NCI-H510A treated with DMSO at 0.1 percent for 48 hours (cell line): Measurements from ENCODE around the gene C14orf119.
"Not testable (repeated sequence)": the region's sequence is repeated elsewhere in the genome, so short reads cannot be mapped to it uniquely, and the experiment has no call there.

Source experiments
- DNase-seq: peaks from one replicate; lab custom pipeline; 2025; lab: John Stamatoyannopoulos, UW

Gene C14orf119

DNA sequence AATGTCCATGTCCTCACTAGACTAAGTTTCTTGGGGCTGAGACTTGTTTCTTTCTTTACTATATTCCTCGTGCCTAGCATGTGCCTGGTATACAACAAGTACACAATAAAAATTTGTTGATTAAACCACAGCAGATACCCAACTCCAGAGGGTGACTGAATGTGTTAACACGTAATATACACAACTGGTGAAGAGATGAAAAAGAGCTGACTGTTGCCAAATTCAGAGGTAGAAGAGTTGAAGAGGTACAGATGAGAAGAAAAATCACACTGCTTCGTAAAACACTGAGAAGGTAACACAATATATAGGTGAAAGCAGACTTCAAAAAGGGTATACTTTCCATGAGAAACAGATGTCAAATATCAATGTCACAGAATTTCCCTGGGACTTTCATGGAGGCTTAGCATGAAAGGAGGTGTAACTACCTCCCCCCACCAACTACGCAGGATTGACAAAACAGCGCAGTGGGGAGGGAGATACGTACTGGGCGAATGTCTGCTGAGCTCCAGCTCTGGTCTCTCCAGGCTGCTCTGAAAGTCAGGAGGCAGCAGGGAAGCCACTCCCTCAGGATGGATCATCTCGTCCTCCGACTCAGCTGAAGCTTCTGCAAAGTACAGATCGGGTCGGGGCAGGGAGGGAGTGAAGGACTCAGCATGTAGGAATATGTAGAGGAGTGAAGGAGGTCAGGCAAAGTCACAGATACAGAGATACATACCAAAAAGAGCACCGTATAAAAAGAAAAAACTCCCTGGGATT, 5.6 kb upstream of the C14orf119 start:
- DNase-seq: no peak

DNA sequence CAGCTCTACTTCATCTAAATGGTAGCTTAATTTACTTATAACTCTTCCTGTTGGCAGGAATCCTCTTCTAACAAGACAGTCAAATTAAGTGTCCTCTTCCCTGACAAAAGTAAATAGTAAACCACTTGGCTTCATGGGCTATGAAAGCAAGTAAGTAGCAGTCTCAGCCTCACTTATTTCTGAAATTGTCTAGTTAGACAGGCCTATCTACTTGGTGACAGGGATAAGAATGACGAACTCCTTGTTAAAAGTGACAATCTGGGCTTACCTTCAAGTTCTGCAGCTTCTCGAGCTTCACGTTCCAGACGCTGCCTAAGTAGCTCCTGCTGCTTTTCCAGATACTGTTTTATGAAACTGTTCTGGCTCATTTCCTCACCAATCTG, 5.1 kb upstream of the C14orf119 start:
- no peak for DNase-seq

DNA sequence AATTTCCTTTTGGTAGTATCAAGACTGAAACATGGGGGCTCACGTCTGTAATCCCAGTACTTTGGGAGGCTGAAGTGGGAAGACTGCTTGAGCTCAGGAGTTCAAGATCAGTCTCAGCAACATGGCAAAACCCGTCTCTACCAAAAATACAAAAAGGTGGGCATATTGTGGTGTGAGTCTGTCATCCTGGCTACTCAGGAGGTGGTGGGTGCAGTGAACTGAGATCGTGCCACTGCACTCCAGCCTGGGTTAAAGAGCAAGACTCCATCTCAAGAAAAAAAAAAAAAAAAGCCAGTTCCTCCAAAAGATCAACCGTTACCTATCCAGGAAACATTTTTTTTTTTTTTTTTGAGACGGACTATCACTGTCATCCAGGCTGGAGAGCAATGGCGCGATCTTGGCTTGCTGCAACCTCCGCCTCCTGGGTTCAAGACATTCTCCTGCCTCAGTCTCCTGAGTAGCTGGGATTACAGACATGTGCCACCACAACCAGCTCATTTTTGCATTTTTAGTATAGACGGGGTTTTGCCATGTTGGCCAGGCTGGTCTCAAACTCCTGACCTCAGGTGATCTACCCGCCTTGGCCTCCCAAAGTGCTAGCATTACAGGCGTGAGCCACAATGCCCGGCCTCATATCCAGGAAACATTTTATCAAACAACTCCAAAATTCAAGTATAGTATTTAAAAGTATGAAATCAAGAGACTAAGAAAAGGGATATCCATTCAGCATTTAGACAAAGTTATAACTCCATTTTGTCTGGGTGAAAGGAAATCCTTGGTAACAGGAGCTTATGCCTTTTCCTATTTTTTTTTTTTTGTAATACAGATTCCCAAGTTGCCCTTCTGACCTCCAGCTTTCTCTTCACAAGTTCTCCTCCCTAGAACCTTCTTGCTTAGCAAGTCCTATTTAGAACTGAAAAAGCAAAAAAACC, 3.7 kb upstream of the C14orf119 start:
- DNase-seq: no peak

DNA sequence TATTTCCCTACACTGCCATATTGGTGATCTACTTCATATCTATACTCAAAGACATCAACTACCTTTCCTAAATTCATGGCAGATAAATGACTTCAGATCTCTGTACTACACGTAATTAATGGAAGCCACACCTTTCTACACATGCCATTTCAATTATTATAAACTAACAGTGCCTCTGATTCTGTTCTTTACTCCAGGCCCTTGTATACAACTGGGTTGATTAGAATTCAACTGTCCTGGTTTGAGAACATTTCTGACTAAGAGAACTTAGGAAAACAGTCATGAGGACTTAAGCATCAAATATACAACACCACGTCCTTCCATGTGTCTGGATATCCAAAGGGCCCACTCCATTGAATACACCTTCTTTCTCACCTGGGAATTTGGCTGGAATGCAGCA, 2.2 kb upstream of the C14orf119 start:
- DNase-seq: no peak

DNA sequence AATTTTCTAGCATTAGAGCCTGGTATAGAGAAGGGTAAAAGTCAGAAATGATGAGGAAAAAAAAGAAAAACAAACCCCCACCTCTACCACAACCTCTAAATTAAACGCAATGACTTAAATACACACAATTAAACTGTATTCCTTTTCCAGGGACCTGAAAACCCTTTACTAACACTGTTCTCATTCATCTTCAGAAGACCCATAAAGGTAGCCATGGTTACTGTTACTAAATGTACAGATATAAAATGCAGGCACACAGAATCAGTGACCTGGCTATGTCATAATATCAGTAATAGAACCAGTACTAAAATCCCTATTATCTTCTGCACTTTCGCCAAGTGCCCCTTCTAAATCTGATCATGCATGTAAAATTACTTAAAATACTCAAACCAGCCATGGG, 1.8 kb upstream of the C14orf119 start:
- DNase-seq: no peak

DNA sequence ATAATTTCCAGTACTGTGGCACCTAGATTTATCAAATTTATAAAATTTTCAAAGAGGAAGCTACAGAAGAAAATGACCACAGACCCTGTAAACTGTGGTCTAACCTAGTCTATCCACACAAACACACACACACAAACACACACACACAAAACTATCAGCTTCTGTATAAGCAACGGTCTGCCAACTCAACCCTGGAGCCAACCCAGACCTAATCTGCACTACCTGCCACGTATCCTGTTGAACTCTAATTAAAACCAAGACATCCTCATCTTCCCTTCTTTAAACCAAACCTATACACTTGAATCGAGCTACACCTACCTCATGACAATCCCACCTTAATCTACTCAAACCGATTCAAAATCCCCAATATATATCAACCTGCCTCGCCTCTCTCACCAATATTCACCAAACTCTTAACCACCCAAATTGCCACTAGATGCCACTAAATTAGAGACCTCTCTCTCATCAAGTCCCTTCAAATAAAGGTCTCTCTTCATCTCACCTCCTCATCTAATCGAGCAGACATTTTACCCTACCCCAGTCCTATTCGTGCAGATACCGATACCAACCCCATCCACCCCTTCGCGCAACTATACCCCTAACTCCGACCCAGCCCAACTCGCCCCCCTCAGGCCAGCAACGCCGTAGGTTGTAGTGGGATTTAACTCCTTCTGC, 1.2 kb upstream of the C14orf119 start:
- no peak for DNase-seq

DNA sequence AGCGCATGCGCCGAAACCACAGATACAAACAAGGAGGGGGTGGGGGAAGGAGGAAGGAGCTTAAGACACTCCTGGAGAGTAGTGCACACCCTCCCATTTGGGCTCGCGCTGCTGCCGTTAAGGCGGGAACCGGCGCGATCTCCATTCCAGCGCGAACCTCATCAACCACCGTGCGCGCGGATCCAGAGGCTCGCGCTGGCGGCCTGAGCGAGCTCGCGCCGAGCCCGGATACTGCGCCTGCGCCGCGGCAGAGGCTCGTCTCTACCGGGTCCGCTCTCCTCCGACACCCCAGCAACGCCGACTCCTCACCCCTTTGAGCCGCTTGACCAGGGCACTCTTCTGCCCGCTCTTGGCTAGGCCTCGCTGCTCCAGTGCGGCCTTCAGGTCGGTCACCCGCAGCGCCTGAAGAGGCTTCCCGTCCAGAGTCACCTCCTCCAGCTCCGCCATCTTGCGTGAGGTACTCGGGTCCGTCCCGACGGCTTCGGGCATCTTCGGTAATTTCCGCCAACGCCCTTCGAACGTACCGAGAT, 574 bp upstream of the C14orf119 start, which contains the start of gene ACIN1:
ACIN1 (minus strand) TSS at position 471 of the 530 bp plus-strand sequence; CDS start at position 447, 24 bp downstream.
- no peak for DNase-seq

DNA sequence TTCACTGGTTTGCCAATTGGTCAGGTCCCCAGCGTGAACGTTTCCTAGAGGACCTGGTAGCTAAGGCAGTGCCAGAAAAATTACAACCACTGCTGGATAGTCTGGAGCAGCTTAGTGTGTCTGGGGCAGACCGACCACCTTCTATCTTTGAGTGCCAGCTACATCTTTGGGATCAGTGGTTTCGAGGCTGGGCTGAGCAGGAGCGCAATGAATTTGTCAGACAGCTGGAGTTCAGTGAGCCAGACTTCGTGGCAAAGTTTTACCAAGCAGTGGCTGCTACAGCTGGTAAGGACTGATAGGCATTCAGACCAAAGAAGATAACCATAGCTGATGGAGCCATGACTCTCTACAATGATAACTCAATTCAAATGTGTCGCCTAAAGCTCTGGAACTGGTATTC, 2.5 kb downstream of the C14orf119 start:
- DNase-seq: no peak

DNA sequence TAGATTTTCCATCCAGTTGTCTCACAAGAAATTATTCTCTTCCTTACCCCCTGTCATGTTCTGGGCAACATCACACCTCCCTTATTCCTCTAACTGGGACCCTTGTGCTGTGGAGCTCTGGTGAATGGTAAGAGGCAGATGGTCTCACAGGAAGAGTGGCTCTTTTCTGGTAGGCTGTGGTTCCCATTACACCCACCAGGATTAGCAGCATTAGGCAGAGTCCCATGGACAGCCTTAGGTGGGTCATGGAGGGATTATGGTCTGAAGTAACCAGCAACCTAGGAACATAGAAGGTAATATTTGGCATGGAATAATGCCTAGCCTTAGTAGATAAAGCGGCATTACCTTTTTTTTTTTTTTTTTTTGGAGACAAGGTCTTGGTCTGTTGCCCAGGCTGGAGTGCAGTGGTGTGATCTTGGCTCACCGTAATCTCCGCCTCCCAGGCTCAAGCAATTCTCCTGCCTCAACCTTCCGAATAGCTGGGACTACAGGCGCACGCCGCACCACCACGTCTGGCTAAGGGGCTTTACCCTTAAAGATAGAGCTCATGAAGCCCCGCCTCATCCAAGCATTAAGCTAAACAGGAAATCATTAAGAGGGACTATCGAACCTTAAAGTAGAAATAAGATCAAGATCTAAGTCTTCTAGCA, 4.0 kb downstream of the C14orf119 start:
- DNase-seq: no peak

DNA sequence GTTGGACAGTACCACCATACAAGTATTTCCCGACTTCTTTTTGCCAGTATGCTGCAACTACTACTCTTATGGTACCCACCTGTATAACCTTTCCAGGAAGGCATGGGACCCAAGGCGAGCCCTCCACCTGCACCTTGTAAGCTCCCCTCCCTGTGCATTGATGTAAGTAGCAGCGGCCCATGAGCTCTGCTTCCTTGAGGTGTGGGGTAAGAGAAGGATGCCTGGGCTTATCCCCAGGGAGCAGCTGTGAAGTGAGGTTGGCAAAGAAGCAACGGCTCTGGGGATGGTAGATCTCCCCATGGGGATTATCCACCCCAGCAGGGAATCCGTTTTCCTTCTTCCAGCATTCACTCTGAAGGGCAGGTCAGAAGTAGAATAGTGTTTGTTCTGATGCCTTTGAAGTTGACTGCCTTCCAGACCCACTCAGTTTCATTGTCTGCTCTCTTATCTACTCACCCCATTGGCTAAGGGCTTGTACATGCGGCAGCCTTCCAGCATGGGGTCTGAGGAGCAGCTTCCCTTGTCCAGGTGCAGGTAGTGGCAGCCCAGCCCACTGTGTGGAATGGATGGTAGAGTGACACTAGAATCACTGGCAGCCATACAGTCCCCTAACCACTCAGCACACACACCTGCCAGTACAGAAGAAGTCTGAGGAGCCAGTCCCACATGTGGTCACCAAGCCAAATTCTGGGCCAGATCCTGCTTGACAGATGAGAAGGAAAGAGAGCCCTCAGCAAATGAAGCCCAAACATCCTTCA, 6.1 kb downstream of the C14orf119 start:
- no peak for DNase-seq

DNA sequence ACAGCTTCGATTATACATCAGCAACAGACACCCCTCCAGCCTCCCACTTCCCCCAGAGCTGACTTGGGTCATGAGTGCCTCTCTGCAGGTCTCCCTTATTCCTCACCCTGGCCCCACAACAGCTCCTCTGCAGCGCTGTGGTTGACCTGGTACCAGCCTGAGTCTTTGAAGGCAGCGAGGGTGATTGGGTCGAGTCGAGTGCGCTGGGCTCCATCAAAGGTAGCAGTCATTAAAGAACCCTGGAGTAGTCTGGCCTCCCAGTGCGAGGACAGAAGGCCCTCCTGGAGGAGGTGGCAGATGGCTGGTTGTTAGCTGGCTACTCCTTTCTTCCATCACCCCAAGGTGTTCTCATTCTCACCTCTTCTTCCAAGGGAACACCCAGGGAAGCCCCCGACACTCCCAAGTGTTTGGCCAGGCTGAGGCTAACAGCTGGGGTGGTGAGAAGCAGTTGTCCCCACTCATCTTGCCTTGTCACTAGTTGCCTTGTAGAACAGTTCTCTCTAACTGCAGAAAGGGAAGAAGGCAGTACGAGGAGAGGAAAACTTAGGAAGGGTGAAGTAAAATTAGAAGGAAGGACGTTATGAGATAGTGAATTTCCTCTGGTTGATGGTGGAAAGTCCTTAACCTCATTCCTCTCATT, 6.8 kb downstream of the C14orf119 start:
- DNase-seq: no peak

DNA sequence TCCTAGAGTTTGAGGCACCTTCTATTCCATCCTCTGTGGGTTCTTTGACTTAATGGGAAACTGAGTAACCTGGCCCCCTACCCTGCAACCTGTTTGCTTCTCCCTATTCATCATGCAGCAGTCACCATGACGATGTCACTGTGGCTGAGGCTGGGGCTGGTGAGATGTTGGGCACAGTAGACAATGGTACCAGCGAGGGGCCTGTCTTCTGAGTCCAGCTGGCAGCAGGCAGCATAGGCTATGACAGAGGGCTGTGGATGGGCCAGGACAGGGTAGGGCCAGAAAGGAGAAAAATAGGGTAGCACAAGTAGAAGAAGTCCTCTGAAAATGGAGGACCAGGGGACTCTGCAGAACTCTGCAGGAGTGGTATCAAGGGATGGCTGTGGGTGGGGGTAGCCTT, 7.5 kb downstream of the C14orf119 start:
- DNase-seq: no peak

DNA sequence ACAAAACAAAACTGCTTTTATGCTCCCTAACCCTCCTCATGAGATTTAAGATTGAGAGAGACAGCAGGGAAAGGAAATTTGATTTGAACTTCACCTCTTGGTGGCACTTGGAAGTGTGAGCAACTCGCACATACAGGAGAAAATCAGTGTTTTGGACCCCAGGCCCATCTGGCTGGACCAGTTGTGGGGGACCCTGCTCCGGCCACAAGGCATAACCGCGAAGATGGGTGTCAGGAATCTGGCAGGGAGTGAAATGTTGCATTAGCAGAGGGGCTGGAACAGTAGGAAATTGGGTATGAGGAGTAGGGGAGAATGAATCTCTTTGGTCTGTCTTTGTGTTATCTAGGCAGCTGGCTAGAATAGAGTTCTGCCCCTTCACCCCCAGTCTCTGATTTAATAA, 8.3 kb downstream of the C14orf119 start:
- DNase-seq: no peak

DNA sequence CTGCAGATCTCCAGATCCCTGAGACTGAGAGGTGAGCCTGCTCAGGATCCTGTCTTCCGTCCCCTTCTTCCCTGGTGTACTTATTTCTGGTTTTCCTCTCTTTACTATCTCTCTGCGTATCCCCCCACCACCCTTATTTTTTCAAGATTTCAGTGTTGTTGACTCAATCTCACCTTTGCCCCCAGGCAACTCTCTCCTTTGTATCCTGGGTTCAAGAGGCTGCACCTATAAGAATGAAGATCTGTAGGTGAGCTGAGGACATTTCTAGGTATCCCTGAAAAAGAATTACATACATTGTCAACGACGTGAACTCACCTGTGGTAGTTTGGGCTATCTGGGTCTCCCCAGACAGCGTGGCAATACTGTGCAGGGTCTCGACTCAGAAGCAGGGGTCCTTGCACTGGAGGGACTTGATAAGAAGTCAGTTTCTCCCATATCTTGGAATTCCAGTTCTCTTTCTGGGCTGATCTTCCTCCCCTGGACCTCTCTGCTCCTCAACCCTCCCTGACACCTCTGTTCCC, 8.8 kb downstream of the C14orf119 start:
- no peak for DNase-seq

DNA sequence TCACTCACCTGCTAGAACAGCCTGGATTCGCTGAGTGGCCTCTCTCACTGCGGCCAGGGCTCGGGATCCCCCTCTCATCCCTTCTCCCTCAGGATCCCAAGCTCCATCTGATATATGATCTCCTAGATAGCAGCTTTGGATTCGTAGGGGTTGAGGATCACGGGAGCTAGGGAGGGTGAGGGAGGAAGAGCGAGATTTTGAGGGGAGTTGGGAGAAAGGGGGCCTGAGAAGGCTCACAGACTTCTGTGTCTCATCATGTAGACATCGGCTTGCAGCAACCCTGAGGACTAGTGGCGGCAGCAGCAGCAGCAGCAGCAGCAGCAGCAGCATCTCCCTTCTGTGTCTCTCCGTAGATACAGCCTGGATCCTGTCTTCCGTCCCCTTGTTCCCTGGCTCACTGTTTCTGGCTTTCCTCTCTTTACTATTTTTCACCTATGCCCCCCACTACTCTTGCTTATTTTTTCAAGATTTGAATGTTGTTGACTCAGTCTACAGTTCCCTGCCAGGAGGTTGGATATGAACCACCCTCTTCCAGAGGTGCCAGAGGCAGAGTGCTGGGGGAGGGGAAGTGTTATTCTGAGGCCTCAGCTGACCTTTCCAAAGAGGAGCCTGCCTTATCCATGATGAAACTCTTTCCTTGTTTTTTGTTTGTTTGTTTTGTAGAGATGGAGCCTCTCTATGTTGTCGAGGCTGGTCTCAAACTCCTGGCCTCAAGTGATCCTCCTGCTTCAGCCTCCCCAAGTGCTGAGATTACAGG, 9.5 kb downstream of the C14orf119 start, which contains the start of gene CIROP:
CIROP (minus strand) TSS at position 399 of the 757 bp plus-strand sequence; CDS start at position 330, 69 bp downstream.
- DNase-seq: no peak

DNA sequence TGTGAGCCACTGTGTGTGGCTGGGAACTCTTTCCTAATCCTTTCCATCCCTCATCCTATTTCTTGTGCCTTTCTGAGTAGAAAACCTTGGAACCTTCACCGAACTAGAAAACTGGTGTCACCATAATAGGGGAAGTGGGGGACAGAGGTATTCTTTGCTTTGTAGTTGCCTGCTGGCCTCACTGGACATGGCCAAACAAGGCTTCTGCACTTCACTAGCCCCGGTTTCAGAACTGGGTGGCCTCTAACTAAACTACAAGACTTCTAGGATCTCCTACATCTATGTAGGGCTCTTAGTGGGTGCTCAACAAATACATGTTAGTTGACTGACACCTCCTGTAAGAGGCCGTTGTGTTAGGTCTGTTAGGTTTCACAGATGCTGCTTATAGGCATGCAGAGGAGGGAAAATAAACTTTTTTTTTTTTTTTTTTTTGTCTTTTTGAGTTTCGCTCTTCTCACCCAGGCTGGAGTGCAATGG, 10.1 kb downstream of the C14orf119 start:
- no peak for DNase-seq

DNA sequence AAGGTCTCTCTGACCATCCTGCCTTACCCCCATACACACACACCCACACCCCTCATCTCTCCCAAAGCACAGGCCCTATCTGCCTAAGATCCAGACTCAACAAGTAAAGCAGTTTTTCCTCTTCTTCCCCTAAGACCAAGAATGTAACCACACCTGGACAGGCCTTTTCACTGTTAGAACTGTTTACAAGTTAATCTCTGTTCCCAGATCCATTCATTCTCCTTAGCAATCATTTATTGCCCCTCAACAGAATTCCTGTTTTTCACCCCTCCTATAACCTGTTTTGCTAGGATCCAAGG, 11.4 kb downstream of the C14orf119 start:
- DNase-seq: no peak

DNA sequence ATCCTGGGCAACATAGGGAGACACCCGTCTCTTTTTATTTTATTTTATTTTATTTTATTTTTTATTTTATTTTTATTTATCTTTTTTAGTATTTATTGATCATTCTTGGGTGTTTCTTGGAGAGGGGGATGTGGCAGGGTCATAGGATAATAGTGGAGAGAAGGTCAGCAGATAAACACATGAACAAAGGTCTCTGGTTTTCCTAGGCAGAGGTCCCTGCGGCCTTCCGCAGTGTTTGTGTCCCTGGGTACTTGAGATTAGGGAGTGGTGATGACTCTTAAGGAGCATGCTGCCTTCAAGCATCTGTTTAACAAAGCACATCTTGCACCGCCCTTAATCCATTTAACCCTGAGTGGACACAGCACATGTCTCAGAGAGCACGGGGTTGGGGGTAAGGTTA, 12.3 kb downstream of the C14orf119 start:
- not testable (repeated sequence) for DNase-seq

DNA sequence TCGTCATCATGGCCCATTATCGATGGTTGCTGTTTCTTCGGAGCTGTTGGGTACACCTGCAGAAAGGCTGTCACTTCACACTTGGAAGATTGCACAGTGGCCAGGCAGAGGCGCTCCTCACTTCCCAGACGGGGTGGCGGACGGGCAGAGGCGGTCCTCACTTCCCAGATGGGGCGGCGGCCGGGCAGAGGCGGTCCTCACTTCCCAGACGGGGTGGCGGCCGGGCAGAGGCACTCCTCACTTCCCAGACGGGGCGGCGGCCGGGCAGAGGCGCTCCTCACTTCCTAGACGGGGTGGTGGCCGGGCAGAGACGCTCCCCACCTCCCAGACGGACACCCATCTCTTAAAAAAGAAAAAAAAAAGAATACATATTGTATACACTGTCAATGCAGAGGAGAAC, 12.9 kb downstream of the C14orf119 start:
- not testable (repeated sequence) for DNase-seq
